GM21786 (cell line): ENCODE results near the gene HOXA13.

Experiments used
- ATAC-seq: cut with Tn5 transposase; IDR thresholded peaks from one replicate; pipeline ENCODE4 v1.9.1; 2021; ENCODE audit not compliant: unreplicated experiment

The HOXA13 gene

GRCh38 chr7:27199849-27200760 is at the start of gene HOXA13:
Gene HOXA13 (minus strand): TSS chr7:27200091. CDS start chr7:27200077, 14 bp downstream.
- ATAC-seq = no peak

DNA sequence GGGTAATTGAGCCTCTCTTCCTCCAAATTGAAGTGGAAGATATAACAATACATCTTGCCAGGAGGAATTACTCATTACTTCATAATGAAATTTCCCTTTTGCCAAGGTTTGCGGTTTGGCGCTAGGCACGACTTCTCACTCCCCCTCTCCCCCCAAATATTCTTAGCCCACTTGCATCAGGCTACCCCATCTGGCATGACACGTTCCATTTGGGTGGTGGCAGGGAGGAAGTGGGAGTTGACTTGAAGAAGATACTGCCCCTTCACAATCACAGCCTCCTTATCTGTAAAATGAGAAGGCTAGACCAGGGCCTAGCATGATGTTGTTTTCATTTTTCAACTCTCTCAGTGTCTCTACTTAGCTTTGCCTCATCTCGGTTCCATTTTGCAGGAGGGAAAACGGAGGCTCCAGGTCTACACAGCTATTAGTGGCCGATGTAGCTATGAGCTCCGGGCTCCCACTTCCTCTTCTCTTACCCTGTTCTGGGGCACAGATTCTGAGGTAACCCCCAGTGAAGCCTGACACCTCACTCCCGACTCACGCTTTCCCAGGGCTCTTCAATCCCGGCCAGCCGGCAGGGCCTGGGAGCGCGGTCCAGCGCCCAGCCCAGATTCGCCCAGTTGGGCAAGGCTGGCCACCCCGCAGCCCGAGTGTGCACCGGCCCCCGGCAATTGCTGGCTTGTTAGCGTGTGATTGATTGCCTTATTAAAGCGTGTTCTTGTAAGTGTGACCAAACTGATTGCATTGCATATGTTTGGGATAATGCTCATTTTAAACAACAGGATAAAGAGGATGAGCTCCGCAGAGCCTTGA is 49.2 kb upstream of the HOXA13 start:
- no peak for ATAC-seq

- no peak for ATAC-seq
These were observed 48.5 kb upstream of the HOXA13 start for GRCh38 chr7:27248427-27248806.

- no peak for ATAC-seq
These were observed 47.8 kb upstream of the HOXA13 start for GRCh38 chr7:27247452-27248426.

DNA sequence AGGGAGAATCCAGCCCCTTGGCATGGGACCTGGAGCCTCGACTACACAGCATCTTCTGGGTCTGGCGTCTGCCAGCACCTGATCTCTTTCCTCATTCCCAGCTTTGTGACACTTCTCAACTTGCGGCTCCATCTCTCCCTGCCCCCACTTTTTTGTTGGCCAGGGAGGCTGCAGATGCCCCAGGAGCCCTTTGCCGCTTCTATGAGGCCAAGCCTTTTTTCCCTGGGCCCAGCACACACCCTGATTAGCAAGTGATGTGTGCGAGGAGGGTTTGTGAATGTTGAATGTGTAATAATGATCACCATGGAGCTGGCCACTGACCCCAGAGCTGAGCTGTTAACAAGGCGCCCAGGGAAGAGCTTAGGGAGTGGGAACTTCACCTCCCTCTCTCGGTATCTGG is 47.1 kb upstream of the HOXA13 start:
- no peak for ATAC-seq

- ATAC-seq = no peak
These were observed 46.2 kb upstream of the HOXA13 start for GRCh38 chr7:27245798-27246691.

GRCh38 chr7:27245124-27245797 is 45.4 kb upstream of the HOXA13 start:
- ATAC-seq = no peak

DNA sequence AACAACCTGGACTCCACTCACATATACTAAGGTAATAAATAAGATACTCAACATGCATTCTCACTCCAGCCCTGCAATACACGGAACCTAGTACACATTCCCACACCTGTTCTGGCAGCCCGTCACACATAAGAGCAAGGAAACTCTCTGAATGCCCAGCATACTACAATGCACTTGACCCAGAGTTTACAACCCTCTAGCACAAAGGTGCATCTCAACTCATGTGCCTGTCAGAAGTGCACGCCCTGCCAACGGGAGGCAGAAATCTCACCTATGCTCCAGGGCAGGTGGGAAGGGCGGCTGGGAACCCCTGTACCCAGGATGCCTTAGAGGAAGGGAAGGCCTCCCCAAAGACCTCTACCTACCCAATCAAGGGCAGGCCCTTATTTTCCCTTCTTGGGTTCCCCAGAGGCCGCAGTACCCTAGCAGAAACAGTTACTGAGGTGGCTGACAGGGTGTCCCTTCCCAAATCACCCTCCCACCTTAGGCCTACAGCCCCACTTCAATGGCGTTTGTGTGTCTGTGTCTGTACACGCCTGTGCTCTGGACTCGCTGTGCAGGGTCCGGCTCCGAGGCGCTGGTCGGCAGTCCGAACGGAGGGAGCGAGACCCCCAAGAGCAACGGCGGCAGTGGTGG is 44.7 kb upstream of the HOXA13 start:
- no peak for ATAC-seq

- ATAC-seq = no peak
These were observed 43.7 kb upstream of the HOXA13 start for GRCh38 chr7:27243340-27244163.

DNA sequence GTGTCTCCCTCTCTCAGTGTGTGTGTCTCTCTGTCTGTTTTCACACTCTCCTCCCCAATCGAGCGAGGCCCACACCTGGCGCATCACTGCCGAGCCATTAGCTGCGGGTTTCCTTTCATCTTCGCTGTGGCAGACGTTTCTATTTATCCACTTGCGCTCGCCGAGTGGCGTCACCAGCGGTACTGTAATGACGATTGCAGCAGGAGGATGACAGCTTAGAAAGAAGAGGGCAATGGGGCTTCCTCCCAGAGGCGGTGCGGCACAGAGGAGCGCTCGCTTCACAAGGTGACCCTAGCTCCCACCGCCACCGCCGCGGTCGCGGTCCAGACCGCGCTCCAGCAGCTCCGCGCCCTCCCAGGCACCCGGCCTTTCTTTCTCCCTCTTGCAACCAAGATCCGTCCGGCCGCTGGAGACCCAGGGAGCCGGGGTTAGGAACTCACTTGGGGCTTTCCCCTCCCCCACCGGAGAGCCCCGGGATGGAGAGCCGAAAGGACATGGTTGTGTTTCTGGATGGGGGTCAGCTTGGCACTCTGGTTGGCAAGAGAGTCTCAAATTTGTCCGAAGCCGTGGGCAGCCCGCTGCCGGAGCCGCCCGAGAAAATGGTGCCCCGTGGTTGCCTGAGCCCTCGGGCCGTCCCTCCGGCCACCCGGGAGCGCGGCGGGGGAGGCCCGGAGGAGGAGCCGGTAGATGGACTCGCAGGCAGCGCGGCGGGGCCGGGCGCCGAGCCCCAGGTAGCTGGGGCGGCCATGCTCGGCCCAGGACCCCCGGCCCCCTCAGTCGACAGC is 42.9 kb upstream of the HOXA13 start, which contains the start of gene EVX1:
Gene EVX1, plus strand, starts transcription at position 248 of the 785 bp plus-strand sequence. Its CDS starts 229 bp downstream, at position 477.
- ATAC-seq = no peak

DNA sequence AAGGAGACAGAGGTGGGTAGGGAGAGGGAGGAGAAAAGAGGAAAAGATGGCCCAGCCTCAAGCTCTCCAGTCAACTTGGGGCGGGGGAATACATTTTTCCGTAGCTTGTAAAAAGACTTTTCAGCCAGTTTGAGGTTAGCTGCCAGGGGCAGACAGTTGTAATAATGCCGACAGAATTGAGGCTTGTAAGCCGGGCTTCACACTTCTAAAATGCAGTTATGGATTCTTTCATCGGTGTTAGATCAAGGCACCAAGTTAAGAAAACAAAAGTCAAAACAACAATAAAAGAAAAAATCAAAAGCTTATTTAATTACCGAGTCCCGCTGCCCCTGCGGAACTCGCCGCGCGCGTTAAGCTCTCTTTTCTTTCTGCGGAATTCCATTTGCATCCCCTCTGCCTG is 42.3 kb upstream of the HOXA13 start:
- ATAC-seq = no peak

GRCh38 chr7:27241189-27242056 is 41.5 kb upstream of the HOXA13 start:
- no peak for ATAC-seq

DNA sequence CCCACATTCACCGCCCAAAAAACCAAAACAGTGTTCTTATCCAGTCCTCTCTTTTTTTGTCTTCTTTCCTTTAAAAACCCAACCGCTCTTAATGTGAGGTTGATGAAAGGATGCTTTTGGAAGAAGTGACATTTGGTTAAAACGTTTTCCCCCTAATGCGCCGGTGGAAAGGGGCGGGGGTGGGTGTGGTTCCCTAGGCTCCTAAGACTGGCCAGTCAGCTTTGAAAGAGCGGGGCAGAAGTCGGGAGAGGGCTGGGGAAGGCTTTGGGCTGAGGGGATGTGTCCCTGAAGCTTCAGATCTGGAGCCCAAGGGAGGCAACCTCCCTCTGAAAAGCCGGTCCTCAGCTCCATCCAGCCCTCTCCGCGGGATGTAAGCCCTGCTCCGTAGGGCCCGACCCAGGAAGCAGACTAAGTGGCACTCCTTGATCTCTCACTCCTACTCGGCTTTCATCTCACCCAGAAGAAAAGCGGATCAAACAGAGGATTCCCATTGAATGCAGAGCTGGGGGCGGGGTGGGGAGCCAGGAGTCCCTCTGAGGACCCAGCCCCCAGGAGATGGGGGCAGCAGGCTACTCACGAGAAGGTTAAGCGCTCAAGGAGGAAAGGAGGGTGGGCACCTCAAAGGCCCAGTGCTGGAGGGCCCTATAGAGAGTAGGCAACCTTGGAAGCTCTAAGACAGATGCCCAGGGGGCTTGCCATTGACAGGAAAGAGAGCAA is 40.3 kb upstream of the HOXA13 start:
- no peak for ATAC-seq

DNA sequence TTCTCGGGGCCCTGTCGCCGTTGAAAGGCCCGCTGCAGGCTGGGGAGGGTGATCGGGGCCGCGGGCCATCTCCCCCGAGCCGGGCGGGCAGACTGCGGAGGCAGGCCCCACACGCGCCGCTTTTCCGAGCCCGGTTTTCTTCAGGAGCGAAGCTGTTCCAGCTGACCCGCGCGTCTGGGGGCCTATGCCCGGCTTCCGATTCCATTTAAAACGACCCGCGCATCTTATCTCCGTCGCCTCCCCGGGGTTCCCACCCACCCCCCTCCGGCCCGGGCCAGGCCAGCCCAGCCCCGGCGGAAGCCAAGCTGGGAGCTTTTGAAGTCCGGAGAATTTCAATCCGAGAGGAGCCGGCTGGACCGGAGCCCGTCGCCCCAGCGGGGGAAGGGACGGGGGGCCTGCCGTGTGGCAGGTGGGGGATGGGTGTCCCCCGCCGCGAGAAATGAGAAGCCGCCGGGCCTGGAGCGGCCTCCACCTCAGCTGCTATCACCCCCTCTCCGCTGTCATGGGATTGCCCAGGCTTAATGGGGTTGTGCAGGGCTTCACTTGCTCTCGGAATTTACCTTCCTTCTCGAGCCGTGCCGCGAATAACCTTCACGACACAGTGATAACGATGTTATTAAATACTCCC is 39.6 kb upstream of the HOXA13 start:
- ATAC-seq = no peak

GRCh38 chr7:27238979-27239386 is 39.1 kb upstream of the HOXA13 start:
- ATAC-seq = no peak
